Measurements from ENCODE around the gene C6orf120. TPM values are rescaled to one million over a fixed set of nuclear protein-coding genes. Genes with fewer than 3 reads are reported as not detected.

Gene C6orf120
- total and polyA plus RNA-seq, 2 of the 13 experiments (the other 11 are each of a cell fraction or from before 2014, with no cell fraction given), result 21.7 to 29.9 TPM

DNA sequence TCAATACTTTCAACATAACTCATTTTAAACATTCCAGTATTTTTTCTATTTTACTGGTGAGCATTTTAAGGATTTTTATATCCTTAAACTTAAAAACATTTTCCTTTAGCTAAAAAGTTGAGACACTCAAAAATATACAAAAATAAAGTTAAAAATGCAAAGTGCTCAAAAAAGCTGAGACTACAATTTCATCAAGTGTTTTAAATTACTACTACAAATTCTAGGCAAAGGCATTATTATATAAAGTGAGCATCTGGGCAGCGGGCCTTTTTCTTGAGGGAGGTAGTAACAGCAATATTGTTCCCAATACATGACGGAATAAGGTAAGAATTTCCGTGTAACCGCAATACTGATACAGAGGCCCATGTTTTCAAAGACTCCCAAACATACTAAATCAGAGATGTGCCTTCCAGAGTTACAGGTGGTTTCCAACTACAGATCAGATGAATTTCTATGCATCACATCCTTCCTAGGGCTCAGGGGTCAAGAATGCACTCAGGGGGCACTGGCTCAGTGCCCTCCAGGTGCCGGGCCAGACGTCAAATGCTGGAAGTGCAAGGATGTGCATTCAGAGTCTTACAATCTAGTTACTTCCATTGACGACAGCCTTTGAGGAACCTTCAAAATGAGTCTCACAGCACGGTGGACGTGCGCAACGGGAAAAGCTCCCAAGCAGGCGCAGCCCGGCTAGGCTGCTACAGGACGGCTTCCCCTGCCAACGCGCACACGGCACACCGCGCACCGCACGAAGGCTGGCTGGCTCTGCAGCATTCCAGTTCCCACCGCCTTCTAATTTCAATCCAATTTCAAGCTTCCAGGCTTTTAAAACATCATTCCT is 20.7 kb downstream of the C6orf120 start (continued):
- TF ChIP-seq, protein P1, sequence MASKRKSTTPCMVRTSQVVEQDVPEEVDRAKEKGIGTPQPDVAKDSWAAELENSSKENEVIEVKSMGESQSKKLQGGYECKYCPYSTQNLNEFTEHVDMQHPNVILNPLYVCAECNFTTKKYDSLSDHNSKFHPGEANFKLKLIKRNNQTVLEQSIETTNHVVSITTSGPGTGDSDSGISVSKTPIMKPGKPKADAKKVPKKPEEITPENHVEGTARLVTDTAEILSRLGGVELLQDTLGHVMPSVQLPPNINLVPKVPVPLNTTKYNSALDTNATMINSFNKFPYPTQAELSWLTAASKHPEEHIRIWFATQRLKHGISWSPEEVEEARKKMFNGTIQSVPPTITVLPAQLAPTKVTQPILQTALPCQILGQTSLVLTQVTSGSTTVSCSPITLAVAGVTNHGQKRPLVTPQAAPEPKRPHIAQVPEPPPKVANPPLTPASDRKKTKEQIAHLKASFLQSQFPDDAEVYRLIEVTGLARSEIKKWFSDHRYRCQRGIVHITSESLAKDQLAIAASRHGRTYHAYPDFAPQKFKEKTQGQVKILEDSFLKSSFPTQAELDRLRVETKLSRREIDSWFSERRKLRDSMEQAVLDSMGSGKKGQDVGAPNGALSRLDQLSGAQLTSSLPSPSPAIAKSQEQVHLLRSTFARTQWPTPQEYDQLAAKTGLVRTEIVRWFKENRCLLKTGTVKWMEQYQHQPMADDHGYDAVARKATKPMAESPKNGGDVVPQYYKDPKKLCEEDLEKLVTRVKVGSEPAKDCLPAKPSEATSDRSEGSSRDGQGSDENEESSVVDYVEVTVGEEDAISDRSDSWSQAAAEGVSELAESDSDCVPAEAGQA (IDR thresholded peaks at IDR 0.05; ENCODE audit: low read depth), result no peak
- TF ChIP-seq, protein P1 (CRISPR knock-in tag; IDR thresholded peaks at IDR 0.05; ENCODE audit: borderline replicate concordance), result no peak
- TF ChIP-seq CAMTA2 (CRISPR knock-in tag; IDR thresholded peaks at IDR 0.05; ENCODE audit: borderline replicate concordance) (no peak), KLF11 (CRISPR knock-in tag; IDR thresholded peaks at IDR 0.05) (no peak), ZNF17 (CRISPR knock-in tag; IDR thresholded peaks at IDR 0.05) (no peak), ZNF121 (CRISPR knock-in tag; IDR thresholded peaks at IDR 0.05) (0 out of 2 replicates have a peak, but pooled peaks have one; percentile 21), ZMAT5 (CRISPR knock-in tag; IDR thresholded peaks at IDR 0.05; ENCODE audit: borderline replicate concordance, low read depth) (no peak), AKAP8 (CRISPR knock-in tag; IDR thresholded peaks at IDR 0.05) (peak; percentile 64; the same call in 1 of the 2 replicates), ZNF775 (CRISPR knock-in tag; IDR thresholded peaks at IDR 0.05; ENCODE audit: borderline replicate concordance) (no peak), ZNF557 (CRISPR knock-in tag; IDR thresholded peaks at IDR 0.05) (no peak), RNF2 (conservative IDR thresholded peaks at IDR 0.05; ENCODE audit: low read depth) (no peak)
- TF ChIP-seq, protein P2, sequence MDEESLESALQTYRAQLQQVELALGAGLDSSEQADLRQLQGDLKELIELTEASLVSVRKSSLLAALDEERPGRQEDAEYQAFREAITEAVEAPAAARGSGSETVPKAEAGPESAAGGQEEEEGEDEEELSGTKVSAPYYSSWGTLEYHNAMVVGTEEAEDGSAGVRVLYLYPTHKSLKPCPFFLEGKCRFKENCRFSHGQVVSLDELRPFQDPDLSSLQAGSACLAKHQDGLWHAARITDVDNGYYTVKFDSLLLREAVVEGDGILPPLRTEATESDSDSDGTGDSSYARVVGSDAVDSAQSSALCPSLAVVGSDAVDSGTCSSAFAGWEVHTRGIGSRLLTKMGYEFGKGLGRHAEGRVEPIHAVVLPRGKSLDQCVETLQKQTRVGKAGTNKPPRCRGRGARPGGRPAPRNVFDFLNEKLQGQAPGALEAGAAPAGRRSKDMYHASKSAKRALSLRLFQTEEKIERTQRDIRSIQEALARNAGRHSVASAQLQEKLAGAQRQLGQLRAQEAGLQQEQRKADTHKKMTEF (CRISPR knock-in tag; IDR thresholded peaks at IDR 0.05), result peak; percentile 33; the same call in 1 of the 2 replicates
- TF ChIP-seq, protein P3, sequence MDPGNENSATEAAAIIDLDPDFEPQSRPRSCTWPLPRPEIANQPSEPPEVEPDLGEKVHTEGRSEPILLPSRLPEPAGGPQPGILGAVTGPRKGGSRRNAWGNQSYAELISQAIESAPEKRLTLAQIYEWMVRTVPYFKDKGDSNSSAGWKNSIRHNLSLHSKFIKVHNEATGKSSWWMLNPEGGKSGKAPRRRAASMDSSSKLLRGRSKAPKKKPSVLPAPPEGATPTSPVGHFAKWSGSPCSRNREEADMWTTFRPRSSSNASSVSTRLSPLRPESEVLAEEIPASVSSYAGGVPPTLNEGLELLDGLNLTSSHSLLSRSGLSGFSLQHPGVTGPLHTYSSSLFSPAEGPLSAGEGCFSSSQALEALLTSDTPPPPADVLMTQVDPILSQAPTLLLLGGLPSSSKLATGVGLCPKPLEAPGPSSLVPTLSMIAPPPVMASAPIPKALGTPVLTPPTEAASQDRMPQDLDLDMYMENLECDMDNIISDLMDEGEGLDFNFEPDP (CRISPR knock-in tag; conservative IDR thresholded peaks at IDR 0.05), result no peak
- TF ChIP-seq, protein P4, sequence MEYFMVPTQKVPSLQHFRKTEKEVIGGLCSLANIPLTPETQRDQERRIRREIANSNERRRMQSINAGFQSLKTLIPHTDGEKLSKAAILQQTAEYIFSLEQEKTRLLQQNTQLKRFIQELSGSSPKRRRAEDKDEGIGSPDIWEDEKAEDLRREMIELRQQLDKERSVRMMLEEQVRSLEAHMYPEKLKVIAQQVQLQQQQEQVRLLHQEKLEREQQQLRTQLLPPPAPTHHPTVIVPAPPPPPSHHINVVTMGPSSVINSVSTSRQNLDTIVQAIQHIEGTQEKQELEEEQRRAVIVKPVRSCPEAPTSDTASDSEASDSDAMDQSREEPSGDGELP (IDR thresholded peaks at IDR 0.05; ENCODE audit: borderline replicate concordance, low read depth), result no peak
- TF ChIP-seq, protein P5, sequence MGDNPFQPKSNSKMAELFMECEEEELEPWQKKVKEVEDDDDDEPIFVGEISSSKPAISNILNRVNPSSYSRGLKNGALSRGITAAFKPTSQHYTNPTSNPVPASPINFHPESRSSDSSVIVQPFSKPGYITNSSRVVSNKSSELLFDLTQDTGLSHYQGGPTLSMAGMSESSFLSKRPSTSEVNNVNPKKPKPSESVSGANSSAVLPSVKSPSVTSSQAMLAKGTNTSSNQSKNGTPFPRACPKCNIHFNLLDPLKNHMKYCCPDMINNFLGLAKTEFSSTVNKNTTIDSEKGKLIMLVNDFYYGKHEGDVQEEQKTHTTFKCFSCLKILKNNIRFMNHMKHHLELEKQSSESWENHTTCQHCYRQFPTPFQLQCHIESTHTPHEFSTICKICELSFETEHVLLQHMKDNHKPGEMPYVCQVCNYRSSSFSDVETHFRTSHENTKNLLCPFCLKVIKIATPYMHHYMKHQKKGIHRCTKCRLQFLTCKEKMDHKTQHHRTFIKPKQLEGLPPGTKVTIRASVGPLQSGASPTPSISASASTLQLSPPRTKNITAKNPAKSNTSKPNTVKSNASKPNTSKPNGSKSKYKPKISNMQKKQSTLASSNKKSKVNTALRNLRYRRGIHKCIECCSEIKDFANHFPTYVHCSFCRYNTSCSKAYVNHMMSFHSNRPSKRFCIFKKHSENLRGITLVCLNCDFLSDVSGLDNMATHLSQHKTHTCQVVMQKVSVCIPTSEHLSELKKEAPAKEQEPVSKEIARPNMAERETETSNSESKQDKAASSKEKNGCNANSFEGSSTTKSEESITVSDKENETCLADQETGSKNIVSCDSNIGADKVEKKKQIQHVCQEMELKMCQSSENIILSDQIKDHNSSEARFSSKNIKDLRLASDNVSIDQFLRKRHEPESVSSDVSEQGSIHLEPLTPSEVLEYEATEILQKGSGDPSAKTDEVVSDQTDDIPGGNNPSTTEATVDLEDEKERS (CRISPR knock-in tag; IDR thresholded peaks at IDR 0.05), result 0 out of 2 replicates have a peak, but pooled peaks have one; percentile 53
